LHCN-M2 (cell line): ENCODE data around the gene ZNRD2. TPM values are rescaled to one million over a fixed set of nuclear protein-coding genes. Genes with fewer than 3 reads are reported as not detected.

Experiments used
- total RNA-seq: library from RNA; depleted of rRNA; stranded (reverse); fragments of >200 nt; gene quantifications from 2 replicates; pipeline ENCODE4 v1.2.3, GENCODE V29; 2014; rRNA removed

ZNRD2 gene
- total RNA-seq, 1 experiment from 2014 or later, result 57.8 TPM

Other genes starting within 250 kb of the ZNRD2 start
- 32.1 and 41.6 TPM in 2 replicates for gene DPF2, start 236.6 kb upstream of the ZNRD2 start, total RNA-seq
- 0.26 and 0.29 TPM in 2 replicates for gene TIGD3, start 215.7 kb upstream of the ZNRD2 start, total RNA-seq
- gene SLC25A45, start 187.8 kb upstream of the ZNRD2 start, total RNA-seq, result 1.4 and 2.3 TPM in 2 replicates
- 40.7 and 58.7 TPM in 2 replicates for gene FRMD8, start 183.8 kb upstream of the ZNRD2 start, total RNA-seq
- gene NEAT1, start 147.7 kb upstream of the ZNRD2 start, total RNA-seq, result 29.4 and 37.8 TPM in 2 replicates
- gene MALAT1, start 71.4 kb upstream of the ZNRD2 start, total RNA-seq, result 1,575 and 2,461 TPM in 2 replicates
- 104 and 113 TPM in 2 replicates for gene SCYL1, start 45.4 kb upstream of the ZNRD2 start, total RNA-seq
- gene LTBP3, start 12.1 kb upstream of the ZNRD2 start, total RNA-seq, result 17.1 and 27.3 TPM in 2 replicates
- gene FAM89B, start 2.1 kb downstream of the ZNRD2 start, total RNA-seq, result 49.6 and 67.9 TPM in 2 replicates
- gene EHBP1L1, start 5.6 kb downstream of the ZNRD2 start, total RNA-seq, result 44.0 and 49.1 TPM in 2 replicates
- gene KCNK7, start 25.3 kb downstream of the ZNRD2 start, total RNA-seq, result 0.11 TPM in 1 of 2 replicates, not detected in the other
- gene MAP3K11, start 43.7 kb downstream of the ZNRD2 start, total RNA-seq, result 33.6 and 35.3 TPM in 2 replicates
- 31.4 and 31.7 TPM in 2 replicates for gene PCNX3, start 45.3 kb downstream of the ZNRD2 start, total RNA-seq
- gene SIPA1, start 67.6 kb downstream of the ZNRD2 start, total RNA-seq, result 26.1 and 32.3 TPM in 2 replicates
- gene RELA, start 92.4 kb downstream of the ZNRD2 start, total RNA-seq, result 26.5 and 34.0 TPM in 2 replicates
- gene KAT5, start 141.8 kb downstream of the ZNRD2 start, total RNA-seq, result 43.1 and 47.6 TPM in 2 replicates
- gene RNASEH2C, start 150.3 kb downstream of the ZNRD2 start, total RNA-seq, result 76.4 and 87.5 TPM in 2 replicates
- 12.8 and 14.1 TPM in 2 replicates for gene AP5B1, start 210.5 kb downstream of the ZNRD2 start, total RNA-seq
- not detected in 2 replicates for gene OVOL1, start 216.6 kb downstream of the ZNRD2 start, total RNA-seq